Stimulated activated CD4-positive, alpha-beta T cell treated with anti-CD3 and anti-CD28 coated beads, Interleukin-2, amount 100 ng/mL, for 4 hours (primary cell): Measurements from ENCODE around the gene MGAT5B.

ENCODE experiments used
- DNase-seq: peaks from one replicate; pipeline ENCODE4 v3.0.0-alpha.2; 2020; ENCODE audit warnings: low read depth

The MGAT5B gene

DNA sequence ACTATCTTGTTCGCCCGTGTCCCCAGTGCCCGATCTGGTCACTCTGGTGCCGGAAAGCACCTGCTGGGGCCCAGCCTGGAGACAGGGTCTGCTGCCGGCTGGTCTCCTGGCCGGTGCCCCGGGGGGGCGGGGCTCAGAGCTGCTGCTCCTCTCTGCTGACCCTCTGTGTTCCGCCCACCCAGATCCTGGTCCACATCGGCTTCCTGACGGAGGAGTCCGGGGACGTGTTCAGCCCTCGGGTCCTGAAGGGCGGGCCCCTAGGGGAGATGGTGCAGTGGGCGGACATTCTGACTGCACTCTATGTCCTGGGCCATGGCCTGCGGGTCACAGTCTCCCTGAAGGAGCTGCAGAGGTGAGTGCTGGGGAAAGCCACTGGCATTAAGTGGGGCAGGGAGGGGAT, 37.6 kb downstream of the MGAT5B start:
- DNase-seq, result no peak

DNA sequence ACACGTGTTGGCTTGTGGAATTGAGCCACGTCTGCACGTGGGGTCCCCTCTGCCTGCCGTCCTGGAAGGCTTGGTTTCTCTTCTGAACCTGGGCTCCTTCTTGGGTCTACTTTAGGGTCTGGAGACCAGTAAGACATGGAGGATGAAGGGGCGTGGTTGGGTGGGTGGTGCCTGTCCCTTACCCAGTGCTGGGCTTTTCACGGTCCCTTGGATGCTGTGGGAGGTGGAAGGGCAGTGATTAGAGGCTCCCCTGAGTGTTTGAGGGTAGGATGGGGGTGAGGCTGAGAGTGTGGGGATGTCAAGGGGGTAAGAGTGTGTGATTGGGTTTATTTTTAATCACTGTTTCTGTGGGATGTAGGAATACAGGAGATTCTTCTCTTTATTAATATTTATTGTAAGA, 38.3 kb downstream of the MGAT5B start:
- no peak for DNase-seq

DNA sequence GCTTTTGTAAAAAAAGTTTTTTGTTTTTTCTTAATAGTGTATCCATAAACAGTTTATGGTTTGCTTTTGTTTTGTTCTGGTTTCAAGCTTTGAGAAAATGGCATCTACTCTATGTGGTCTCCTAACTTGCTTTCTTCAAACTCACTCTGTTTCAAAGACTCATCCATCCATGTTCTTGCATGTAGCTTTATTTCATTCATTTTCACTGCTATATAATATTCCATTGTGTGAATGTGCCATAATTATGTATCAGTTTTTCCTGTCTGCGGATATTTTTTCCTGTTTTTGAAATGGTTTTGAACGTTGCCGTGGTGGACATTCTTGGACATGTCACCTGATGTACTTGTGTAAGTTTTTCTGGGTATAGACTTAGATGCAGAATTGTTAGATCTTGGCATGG, 39.1 kb downstream of the MGAT5B start:
- DNase-seq, result no peak

DNA sequence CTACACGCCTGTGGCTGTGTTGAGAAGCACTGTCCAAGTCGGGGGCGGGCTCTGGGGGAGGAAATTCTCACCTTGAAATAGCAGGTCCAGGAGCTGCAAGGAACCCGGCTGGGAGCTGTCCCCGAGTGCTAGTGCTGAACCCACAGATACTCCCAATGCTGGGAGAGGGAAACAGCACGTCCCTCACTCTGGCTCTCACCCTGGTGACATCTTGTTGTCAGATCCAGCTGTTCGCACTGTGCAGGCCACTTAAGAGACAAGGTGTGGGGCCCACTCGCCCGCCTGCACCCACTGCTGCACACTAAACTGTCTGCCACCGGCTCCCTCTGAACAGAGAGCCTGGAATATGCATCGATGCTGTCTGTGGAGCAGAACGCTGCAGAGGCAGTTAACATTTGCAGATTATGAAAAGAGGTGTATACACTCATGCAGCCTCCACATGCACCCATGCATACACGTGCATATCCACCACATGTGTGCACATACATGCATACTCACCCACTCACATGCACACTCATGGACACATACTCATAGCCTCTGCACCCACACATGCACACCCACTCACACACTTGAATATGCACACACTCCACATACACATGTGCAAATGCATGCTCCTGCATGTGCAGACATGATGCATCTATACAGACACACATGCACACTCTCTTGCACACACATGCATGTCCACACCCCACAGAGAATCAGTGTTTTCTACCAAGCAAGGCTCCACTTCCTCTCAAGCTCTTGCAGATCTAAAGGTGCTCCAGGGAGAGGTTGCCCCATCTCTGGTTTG, 42.0 kb downstream of the MGAT5B start:
- DNase-seq, result no peak

DNA sequence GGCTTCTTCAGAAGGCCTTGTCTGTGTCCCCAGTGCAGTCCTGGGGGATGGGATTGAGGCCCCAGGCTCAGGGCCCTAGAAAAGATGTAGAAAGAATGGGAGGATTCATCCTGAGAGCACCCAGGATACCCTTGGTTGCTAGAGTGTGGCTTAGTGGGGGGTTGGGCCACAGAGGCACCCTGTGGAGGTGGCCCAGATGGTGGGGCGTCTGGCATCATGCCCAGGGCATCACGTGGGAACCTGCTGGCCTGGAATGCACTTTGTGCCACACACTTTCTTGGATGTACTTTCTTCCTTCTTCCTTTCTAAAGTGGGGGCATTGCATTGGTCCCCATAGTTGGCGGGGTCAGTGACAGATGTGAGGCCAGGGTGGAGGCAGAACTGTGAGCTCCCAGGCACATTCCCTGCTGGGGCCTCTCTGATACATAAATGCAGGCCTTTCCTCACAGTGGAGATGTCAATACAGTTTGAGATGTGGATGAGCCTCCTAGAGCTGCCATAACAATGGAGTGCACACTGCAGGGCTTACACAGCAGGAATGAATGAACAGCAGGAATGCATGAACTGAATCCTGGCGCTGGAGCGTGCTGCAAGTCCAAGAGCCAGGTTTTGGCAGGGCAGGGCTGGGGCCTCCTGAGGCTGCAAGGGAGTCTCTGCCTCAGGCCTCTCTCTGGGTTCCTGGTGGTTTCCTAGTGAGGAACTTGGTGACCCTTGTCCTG, 43.3 kb downstream of the MGAT5B start:
- no peak for DNase-seq

DNA sequence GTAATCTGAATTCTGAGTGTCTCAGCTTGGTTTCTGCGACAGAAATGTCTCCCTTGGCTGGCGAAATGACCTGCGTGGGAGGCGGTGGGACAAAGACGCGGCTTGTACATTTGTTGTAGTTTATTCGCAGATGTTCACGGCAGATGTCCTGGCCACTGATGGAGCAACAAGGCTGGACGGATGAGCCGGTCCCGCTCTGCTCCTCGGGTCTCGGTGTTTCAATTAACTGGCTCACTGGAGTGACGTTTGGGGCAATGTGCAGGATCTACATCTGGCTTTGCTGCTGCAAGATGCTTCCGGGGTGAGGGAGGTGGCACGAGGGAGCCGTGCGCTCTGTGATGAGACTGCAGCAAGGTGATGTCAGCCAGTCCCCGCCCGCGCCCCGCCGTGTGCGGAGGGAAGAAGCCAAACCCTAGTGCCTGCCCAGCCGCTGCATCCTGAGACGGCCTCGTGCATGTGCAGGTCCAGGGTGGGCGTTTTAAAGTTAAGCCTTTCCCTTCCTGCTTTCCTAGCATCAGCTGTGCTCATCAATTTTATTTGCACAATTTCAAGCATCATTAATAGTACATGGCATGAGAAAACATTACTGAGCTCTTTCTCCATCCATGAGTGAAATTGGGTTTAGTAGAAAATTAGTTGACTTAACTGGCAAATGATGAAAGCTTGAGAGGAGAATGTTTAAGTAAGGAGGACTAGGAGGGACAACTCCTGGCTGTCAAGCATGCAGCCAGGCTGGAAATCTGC, 44.4 kb downstream of the MGAT5B start:
- no peak for DNase-seq

DNA sequence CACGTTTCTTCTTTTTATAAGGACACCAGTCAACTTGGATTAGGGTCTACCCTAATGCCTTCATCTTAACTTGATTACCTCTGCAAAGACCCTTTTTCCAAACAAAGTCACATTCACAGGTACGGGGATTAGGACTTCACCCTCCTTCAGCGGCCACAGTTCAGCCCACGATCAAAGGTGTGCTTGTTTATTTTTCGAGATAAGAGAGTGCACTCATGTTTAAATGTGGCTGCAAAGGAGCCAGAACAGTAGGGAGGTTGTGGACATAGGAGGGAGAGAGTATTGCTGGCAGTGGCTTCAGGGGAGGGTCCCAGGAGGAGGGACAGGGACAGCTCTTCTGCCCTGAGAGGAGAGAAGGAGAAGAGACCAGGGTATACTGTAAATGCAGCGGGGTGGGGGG, 46.7 kb downstream of the MGAT5B start:
- DNase-seq, result no peak

DNA sequence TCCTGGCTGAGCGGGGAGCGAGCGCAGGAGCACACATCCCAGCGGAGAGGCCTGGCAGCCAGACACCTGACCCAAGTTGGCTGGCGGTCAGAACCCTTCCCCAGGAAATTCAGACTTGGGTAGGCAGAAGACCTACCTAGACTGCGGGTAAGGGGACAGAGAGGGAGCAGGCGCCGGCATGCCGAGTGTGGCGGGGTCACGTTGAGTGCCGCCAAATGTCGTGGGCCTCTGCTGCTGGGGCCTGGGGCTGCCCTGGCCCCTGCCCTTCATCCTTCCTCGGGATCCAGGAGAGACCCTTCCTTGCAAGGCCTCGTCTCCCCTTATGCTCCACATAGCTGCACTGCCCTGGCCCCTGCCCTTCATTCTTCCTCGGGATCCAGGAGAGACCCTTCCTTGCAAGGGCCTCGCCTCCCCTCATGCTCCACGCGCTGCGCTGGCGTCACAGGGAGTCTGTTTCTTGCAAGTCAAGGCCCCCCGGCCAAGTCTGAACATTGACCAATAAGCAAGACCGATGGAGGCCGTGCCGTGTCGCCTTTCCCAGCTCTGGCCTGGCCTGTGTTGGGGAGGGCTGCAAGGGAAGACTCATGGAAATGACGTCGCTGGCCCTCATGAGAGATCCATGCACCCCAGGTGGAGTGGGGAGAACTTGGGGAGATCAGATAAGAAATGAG, 47.8 kb downstream of the MGAT5B start:
- no peak for DNase-seq

DNA sequence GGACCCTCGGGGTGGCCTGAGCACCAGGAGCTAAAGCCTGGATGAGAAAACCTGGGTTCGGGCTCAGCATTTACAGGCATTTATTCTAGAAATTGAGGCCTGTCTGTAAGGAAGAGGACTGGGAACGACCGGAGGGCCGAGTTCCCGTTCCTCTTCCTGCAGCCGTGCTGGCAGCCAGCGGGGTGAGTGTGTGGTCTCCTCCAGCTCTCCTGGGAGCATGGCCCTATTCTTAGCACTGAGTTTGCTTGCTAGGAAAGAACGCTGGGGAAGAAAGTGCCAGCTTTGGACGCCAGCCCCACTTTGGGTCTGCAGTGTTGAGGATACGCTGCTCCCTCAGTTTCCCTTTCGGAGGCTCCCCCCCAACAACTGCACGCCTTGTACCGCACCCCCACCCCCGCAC, 49.6 kb downstream of the MGAT5B start:
- DNase-seq, result no peak

DNA sequence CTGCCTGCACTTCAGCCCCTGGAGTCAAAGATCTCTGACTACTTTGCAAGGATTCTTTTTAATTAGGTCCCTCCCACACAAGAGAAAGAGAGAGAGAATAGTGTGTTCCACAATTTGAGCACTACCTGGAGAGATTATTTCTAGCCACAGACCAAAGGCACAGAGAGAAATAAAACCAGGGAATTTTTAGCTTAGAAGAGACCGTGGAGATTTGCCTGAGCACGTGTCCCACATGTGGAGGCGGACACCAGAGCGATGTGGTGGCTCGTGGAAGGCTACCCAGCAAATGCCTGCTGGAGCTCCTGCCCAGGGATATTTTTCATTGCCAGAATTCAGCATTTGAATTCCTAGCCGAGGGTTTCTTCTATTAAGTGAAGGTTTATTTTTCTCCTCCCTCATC, 50.6 kb downstream of the MGAT5B start:
- DNase-seq, result no peak

DNA sequence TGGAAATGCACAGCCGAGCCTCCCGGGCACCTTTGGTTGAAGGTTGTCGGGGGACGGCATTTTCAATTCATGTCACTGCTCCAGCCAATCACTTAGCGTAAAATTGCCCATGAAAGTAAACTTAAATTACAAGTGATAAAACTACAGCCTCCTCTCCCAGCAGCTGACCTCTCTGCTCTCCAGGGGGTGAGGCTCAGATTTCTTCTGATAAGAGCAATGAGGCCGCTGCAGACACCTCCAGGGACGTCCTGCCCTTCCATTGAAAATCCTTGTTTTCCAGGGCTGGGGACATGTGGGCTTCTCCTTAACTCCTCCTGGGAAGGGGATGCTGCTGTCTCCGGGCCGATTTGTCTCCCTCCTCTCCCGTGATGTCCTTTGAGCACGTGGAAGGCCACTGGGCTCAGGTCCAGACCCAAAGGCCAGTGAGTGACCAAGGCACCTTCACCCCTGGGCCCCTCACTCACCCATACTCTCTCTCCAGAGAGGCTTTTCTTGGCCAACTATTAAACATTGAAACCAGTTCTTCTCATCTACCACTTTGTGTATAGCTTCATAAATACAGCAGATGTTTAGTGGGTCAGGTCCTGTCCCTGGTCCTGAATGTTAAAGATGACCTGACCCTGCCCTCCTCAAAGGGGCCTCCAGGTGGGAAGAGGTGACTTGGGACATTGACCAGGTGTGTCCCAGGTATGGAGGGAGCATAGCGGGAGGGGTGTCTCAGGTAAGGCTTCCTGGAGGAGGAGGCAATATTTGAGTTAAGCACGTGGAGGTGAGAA, 52.3 kb downstream of the MGAT5B start:
- no peak for DNase-seq

DNA sequence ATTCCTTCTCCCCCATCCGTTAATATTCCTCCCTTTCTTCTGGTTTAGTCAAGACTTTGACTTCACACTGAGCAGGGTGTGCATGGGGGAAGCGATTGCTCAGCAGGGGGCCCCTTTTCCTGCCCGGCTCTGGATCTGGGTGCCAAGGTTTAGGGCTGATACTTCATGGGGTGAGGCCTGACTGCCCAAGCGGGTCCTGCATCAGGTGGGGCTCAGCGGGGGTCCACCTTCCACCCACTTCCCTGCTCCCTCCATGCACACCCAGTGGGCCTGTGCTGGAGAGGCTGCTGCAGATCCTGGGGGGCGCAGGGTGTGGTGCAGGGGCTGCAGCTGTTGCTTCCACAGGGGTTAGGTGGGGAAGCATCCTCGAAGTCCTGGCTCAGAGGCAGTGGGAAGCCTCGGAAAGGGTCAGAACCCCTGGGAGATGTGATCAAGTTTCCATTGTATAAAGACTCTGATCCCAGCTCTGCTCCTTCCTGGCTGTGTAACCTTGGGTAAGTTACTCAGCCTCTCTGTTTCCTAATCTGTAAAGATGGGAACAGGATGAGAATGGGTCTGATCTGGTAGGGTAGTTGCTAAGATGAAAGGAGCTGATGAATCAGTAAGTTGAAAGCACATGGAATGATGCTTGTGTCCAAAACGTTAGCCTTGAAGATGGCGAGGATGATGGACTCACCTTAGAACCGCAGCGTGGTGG, 53.3 kb downstream of the MGAT5B start:
- DNase-seq, result no peak

DNA sequence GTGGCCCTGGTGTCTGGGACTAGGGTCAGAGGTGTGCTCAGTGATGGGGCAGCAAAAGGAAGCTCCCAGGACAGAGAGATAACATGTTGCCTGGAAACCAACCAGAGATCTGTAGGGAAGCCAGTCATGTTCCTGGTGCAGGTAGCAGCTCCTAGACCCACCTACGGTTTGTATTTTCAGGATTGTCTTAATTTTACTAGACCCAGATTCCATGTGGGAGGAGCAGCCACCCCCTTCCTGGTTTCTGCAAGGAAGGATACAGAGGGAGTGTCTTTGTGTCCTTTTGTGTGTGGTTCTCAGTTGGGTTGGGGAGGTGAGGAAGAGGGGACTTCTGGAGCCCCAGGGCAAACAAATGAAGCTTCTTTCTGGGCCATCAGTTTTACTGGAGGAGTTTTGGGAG, 53.9 kb downstream of the MGAT5B start:
- no peak for DNase-seq

DNA sequence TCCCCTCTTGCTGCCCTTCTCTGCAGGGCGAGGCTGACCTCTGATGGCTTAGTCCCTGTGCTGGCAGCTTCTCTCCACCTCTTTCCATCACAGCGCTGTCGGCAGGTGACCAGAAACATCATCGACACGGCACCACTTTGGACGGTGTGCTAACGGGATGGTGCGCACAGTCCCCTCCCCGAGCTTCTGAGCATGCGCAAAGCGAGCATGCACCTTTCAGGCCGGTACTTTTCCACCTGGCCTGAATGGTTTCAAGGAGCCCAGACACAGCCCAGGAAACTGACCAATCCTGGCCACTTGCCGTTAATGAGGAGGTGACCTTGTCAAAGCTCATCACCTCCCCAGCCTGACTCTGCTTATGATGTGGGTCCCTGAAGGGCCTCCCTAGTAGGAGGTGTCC, 54.8 kb downstream of the MGAT5B start:
- DNase-seq, result no peak

DNA sequence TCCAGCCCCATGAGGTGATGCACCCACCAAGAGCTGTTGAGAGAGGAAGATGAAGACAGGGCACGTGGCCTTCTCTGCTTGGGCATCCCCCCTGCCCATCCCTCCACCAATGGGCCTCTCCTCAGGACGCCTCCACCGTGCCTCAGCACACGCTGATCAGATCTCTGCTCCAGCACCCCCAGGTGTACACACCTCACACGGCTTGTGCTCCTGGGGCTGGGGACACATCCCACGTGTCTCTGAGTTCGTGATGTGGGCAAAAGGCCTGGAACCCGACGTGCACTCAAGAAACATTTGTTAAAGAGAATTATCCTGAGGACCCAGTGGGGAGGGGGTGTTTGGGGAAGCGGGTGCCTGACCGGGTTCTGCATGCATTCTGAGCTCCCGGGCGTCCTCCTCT, 55.3 kb downstream of the MGAT5B start:
- DNase-seq, result no peak

DNA sequence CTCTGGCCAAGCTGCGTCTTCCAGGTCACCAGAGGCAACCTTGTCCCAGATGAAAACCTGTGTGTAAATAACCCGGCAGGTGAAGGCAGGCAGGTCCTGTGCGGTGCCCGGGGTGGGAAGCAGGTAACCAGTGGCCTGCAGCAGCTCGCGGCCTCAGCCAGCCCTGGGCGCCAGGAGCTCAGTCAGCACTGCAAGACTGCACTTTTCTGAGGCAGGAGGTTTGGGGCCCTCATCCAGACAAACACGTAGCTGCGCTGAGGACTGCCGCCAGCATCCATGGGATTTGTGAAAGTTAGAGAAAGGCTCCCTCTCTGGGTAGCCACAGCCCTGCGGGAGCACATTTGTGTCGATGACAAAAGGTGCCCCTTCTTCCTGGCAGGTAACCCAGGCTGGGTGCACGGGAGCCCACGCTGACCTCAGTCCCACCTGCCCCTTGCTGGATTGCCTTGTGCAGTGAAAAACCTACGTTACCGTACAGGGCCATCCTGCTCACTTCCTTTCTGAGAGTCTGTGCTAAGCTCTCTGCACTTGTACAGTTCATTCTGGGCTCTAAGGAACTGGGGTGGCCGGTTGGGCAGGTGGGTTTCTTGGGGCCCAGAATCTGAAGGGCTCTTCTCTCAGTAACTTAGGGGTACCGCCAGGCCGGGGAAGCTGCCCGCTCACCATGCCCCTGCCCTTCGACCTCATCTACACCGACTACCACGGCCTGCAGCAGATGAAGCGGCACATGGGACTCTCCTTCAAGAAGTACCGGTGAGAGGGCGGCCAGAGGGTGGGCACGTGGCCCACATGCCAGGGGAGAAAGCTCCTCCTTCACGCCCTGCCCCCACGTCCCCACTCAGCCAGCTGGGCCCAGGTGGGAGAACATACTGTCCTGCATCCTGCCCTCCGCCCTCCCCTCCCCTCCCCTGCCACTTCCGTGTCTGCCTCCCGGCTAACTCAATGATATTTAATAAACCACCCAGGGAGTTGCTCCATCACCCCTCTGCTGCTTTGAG, 56.4 kb downstream of the MGAT5B start:
- no peak for DNase-seq

DNA sequence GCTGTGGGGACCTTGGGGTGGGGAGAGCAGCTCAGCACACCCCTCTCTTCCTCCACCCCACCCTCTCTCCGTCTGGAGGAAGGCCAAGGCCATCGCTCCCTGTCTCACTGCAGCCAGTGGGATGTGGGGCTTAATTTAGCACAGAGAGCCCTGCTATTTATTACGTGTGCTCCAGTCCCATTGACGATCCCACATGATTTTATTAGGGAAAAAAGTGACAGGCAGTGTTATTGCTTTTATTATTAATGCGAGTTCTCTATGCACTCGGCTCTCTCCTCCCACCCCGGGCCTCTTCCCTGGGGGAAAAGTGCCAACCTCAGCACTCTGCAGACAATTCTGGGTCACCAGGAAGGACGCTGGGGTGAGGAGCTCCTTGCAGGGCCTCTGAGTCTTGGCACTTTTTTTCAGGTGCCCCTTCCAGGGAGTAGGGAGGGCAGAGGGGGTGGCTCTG, 57.3 kb downstream of the MGAT5B start:
- DNase-seq, result no peak

DNA sequence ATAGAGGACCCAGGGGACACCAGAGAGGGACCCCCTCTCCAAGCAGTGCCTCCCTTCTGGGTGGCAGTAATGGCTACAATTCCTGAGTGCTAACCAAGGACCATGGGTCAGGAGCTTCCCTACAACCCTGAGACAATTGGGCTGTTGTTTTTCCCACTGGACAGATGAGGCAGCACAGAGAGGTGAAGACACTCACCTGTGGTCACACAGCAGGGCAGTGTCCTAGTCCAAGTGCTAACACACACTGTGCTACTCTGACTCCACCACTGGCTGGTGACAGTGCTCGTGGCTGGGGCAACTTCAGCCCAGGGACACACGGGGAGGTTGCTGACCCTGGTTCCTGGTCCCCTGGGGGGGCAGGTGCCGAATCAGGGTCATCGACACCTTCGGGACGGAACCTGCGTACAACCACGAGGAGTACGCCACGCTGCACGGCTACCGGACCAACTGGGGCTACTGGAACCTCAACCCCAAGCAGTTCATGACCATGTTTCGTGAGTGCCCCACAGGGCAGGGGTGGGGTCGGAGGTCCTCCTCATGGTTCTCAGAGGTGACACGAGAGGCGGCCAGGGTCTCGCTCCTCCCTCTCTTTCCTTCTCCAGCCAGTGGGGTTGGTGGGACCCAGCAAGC, 58.1 kb downstream of the MGAT5B start:
- DNase-seq, result no peak

DNA sequence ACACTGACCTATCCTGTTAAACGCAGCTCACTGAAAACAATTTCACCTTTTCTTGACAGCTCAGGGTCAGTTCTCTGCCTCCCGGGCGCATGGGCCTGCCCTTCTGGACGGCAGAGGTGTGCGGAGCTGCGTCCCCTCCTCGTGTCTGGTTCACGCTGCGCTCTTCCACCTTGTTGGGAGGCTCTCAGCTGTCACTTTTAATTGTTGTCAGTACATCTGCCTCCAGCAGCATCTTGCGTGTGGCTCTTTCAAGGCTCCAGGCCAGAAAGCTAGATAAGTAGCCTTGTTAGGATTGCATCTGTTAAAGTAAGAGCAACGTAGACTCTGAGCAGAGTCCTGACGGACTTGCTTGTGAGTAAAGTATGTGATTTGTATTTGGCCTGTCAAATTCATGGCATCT, 59.4 kb downstream of the MGAT5B start:
- DNase-seq, result no peak
